K562 (cell line): ENCODE measurements around the gene MACROD2.

Source experiments
- CHD2 ChIP-seq: IDR thresholded peaks from 2 replicates; pipeline ENCODE4 v1.6.1; 2011; ENCODE audit warnings: low read depth, low read length
- CTCF ChIP-seq, 3 experiments: IDR thresholded peaks in 2 of 3; conservative IDR thresholded peaks in 1 of 3; 2 replicates each; pipeline ENCODE4 v1.5.1; 2011 to 2012; ENCODE audit warnings: low read length in 3 of 3, mild to moderate bottlenecking in 3 of 3, control low read depth in 2 of 3, improper control_type of control experiment in 1 of 3, inconsistent platforms in 1 of 3, low read depth in 1 of 3, mixed read lengths in 1 of 3, moderate library complexity in 1 of 3; ENCODE audit not compliant: insufficient read depth in 2 of 3
- ESRRA ChIP-seq: fragments of 450-650 bp; IDR thresholded peaks from 2 replicates; pipeline ENCODE4 v1.6.1; 2014; ENCODE audit warnings: low read depth, mild to moderate bottlenecking, moderate library complexity, borderline replicate concordance
- EZH2 ChIP-seq: IDR thresholded peaks from 2 replicates; pipeline ENCODE4 v1.6.1; 2012; ENCODE audit warnings: low read depth, mild to moderate bottlenecking, inconsistent platforms, low read length, borderline replicate concordance
- NRF1 ChIP-seq, 2 experiments: fragments of 450-650 bp; IDR thresholded peaks in 1 of 2; conservative IDR thresholded peaks in 1 of 2; 2 replicates each; pipeline ENCODE4 v1.6.1; 2014; ENCODE audit warnings: mild to moderate bottlenecking in 2 of 2
- ZBTB40 ChIP-seq, 2 experiments: fragments of 450-650 bp in 1 of 2; sonication (generic) in 1 of 2; formaldehyde crosslinking in 1 of 2; IDR thresholded peaks; 2 replicates each; pipeline versions ENCODE4 v1.7.1 to v1.9.0; 2016 to 2022; ENCODE audit warnings: inconsistent platforms in 1 of 2, mild to moderate bottlenecking in 1 of 2, missing genetic modification reagents in 1 of 2
- ZNF695 ChIP-seq: fragments of 450-650 bp; formaldehyde crosslinking; IDR thresholded peaks from 2 replicates; pipeline ENCODE4 v1.4.0; 2020; ENCODE audit warnings: mild to moderate bottlenecking, moderate library complexity

GRCh38 chr20:15033269-15033668 is 1038.0 kb downstream of the MACROD2 start:
- TF ChIP-seq ESRRA: no peak
- TF ChIP-seq ZNF695 (CRISPR knock-in tag): no peak
- TF ChIP-seq CTCF (IDR thresholded peaks at IDR 0.05 in 2 of 3, conservative IDR thresholded peaks at IDR 0.05 in 1 of 3; ENCODE audit: insufficient read depth in 2 of 3, low read depth in 1 of 3, low read length in 3 of 3): no peak
- TF ChIP-seq CHD2: no peak
- no peak for TF ChIP-seq EZH2
- no peak for TF ChIP-seq ZBTB40 (IDR thresholded peaks at IDR 0.05)
- TF ChIP-seq ZBTB40 (CRISPR knock-in tag; IDR thresholded peaks at IDR 0.05): no peak
- TF ChIP-seq NRF1 (conservative IDR thresholded peaks at IDR 0.05 in 1 of 2, IDR thresholded peaks at IDR 0.05 in 1 of 2): no peak
